HEK293 (cell line): Measurements from ENCODE around the gene GRIP1.

ENCODE experiments used
- CTCF ChIA-PET: fragments of 350-600 bp; formaldehyde crosslinking; extraction: SDS; loops from one replicate; lab custom pipeline; 2021; ENCODE audit warnings: antibody characterized with exemption; lab: Yijun Ruan, JAX
- POLR2A ChIA-PET: fragments of 300-600 bp; formaldehyde crosslinking; extraction: SDS; loops from one replicate; lab custom pipeline; 2020; ENCODE audit warnings: antibody characterized with exemption, inconsistent platforms; lab: Yijun Ruan, JAX
- H3K27ac ChIP-seq: fragments of 200-500 bp; sonication (Bioruptor generic); 2 replicates; pipeline ENCODE4 v1.5.1; 2014; ENCODE audit warnings: low read depth, low read length, control low read depth, inconsistent platforms; ENCODE audit errors: extremely low read depth
- H3K36me3 ChIP-seq, 2 experiments: fragments of 200-500 bp in 1 of 2; sonication (Bioruptor generic) in 1 of 2; 1 replicate in 1 of 2; 2 replicates in 1 of 2; pipeline ENCODE4 v1.5.1; 2014 to 2017; ENCODE audit warnings: inconsistent platforms in 2 of 2, low read length in 2 of 2; ENCODE audit not compliant: control insufficient read depth in 2 of 2, insufficient read depth in 1 of 2
- H3K4me1 ChIP-seq: fragments of 200-500 bp; sonication (Bioruptor generic); 2 replicates; pipeline ENCODE4 v1.5.1; 2014; ENCODE audit warnings: mild to moderate bottlenecking, low read length, inconsistent platforms; ENCODE audit not compliant: control insufficient read depth, insufficient read depth
- H3K4me3 ChIP-seq: 2 replicates; pipeline ENCODE4 v1.5.1; 2011; ENCODE audit warnings: low read depth, mild to moderate bottlenecking, control low read depth, low read length, moderate library complexity
- H3K9me3 ChIP-seq: fragments of 200-500 bp; sonication (Bioruptor generic); 2 replicates; pipeline ENCODE4 v1.5.1; 2014; ENCODE audit warnings: low read depth, low read length, inconsistent platforms; ENCODE audit not compliant: control insufficient read depth, insufficient read depth
- EGR2 ChIP-seq: fragments of 450-650 bp; formaldehyde crosslinking; IDR thresholded peaks from 2 replicates; pipeline ENCODE4 v1.5.1; 2016; ENCODE audit warnings: low read depth, missing biosample characterization, missing genetic modification characterization
- GLI4 ChIP-seq: fragments of 450-650 bp; formaldehyde crosslinking; IDR thresholded peaks from 2 replicates; pipeline ENCODE4 v1.5.1; 2016; ENCODE audit warnings: missing biosample characterization, missing genetic modification characterization
- KLF1 ChIP-seq: fragments of 450-650 bp; formaldehyde crosslinking; IDR thresholded peaks from 2 replicates; pipeline ENCODE4 v1.5.1; 2016; ENCODE audit warnings: missing biosample characterization, missing genetic modification characterization
- KLF16 ChIP-seq: fragments of 450-650 bp; formaldehyde crosslinking; IDR thresholded peaks from 2 replicates; pipeline ENCODE4 v1.5.1; 2017; ENCODE audit warnings: missing biosample characterization, missing genetic modification characterization
- KLF9 ChIP-seq: fragments of 450-650 bp; formaldehyde crosslinking; IDR thresholded peaks from 2 replicates; pipeline ENCODE4 v1.5.1; 2016; ENCODE audit warnings: missing biosample characterization, missing genetic modification characterization, low read depth
- REPIN1 ChIP-seq: fragments of 450-650 bp; formaldehyde crosslinking; IDR thresholded peaks from 2 replicates; pipeline ENCODE4 v1.5.1; 2017; ENCODE audit warnings: missing biosample characterization, missing genetic modification characterization, low read depth
- TCF7L2 ChIP-seq: IDR thresholded peaks from 2 replicates; pipeline ENCODE4 v1.6.1; 2011; ENCODE audit warnings: low read depth, mild to moderate bottlenecking, inconsistent platforms, low read length, moderate library complexity, borderline replicate concordance
- ZBTB7A ChIP-seq: fragments of 450-650 bp; formaldehyde crosslinking; IDR thresholded peaks from 2 replicates; pipeline ENCODE4 v1.5.1; 2016; ENCODE audit warnings: low read depth, missing biosample characterization, missing genetic modification characterization
- ZEB2 ChIP-seq: fragments of 450-650 bp; formaldehyde crosslinking; IDR thresholded peaks from 2 replicates; pipeline ENCODE4 v1.5.1; 2016; ENCODE audit warnings: missing biosample characterization, missing genetic modification characterization
- ZFHX2 ChIP-seq: fragments of 450-650 bp; formaldehyde crosslinking; conservative IDR thresholded peaks from 2 replicates; pipeline ENCODE4 v1.5.1; 2016; ENCODE audit warnings: missing biosample characterization, missing genetic modification characterization
- ZFP3 ChIP-seq: fragments of 450-650 bp; formaldehyde crosslinking; IDR thresholded peaks from 2 replicates; pipeline ENCODE4 v1.5.1; 2016; ENCODE audit warnings: low read depth, missing biosample characterization, missing genetic modification characterization
- ZNF132 ChIP-seq: fragments of 450-650 bp; formaldehyde crosslinking; IDR thresholded peaks from 2 replicates; pipeline ENCODE4 v1.5.1; 2017; ENCODE audit warnings: missing biosample characterization, missing genetic modification characterization, borderline replicate concordance
- ZNF184 ChIP-seq: fragments of 450-650 bp; IDR thresholded peaks from 2 replicates; pipeline ENCODE4 v1.5.1; 2018; ENCODE audit warnings: missing biosample characterization, mild to moderate bottlenecking, missing genetic modification characterization
- ZNF274 ChIP-seq, 2 experiments: fragments of 200-500 bp in 1 of 2; fragments of 450-650 bp in 1 of 2; sonication (Bioruptor generic) in 1 of 2; formaldehyde crosslinking in 1 of 2; IDR thresholded peaks; 2 replicates each; pipeline versions ENCODE4 v1.5.1 to v1.6.1; 2014 to 2016; ENCODE audit warnings: borderline replicate concordance in 1 of 2, inconsistent platforms in 1 of 2, low read length in 1 of 2, missing biosample characterization in 1 of 2, missing genetic modification characterization in 1 of 2
- ZNF354C ChIP-seq: fragments of 450-650 bp; formaldehyde crosslinking; IDR thresholded peaks from 2 replicates; pipeline ENCODE4 v1.5.1; 2016; ENCODE audit warnings: missing biosample characterization, missing genetic modification characterization, low read depth, borderline replicate concordance
- ZNF366 ChIP-seq: fragments of 450-650 bp; formaldehyde crosslinking; conservative IDR thresholded peaks from 2 replicates; pipeline ENCODE4 v1.5.1; 2016; ENCODE audit warnings: missing biosample characterization, missing genetic modification characterization
- ZNF416 ChIP-seq: fragments of 450-650 bp; formaldehyde crosslinking; IDR thresholded peaks from 2 replicates; pipeline ENCODE4 v1.5.1; 2016; ENCODE audit warnings: missing biosample characterization, missing genetic modification characterization
- ZNF433 ChIP-seq: fragments of 450-650 bp; formaldehyde crosslinking; IDR thresholded peaks from 2 replicates; pipeline ENCODE4 v1.5.1; 2016; ENCODE audit warnings: missing biosample characterization, missing genetic modification characterization, low read depth
- ZNF621 ChIP-seq: fragments of 450-650 bp; formaldehyde crosslinking; IDR thresholded peaks from 2 replicates; pipeline ENCODE4 v1.5.1; 2017; ENCODE audit warnings: missing biosample characterization, missing genetic modification characterization
- ZNF776 ChIP-seq: fragments of 450-650 bp; formaldehyde crosslinking; IDR thresholded peaks from 2 replicates; pipeline ENCODE4 v1.5.0; 2017; ENCODE audit warnings: missing biosample characterization, missing genetic modification characterization, borderline replicate concordance
- TF ChIP-seq, protein P1 (sequence below): fragments of 450-650 bp; formaldehyde crosslinking; IDR thresholded peaks from 2 replicates; pipeline ENCODE4 v1.5.1; 2016; ENCODE audit warnings: missing biosample characterization, missing genetic modification characterization
- TF ChIP-seq, protein P2 (sequence below): fragments of 450-650 bp; formaldehyde crosslinking; IDR thresholded peaks from 2 replicates; pipeline ENCODE4; 2016; ENCODE audit warnings: missing biosample characterization, missing genetic modification characterization

The GRIP1 gene

DNA sequence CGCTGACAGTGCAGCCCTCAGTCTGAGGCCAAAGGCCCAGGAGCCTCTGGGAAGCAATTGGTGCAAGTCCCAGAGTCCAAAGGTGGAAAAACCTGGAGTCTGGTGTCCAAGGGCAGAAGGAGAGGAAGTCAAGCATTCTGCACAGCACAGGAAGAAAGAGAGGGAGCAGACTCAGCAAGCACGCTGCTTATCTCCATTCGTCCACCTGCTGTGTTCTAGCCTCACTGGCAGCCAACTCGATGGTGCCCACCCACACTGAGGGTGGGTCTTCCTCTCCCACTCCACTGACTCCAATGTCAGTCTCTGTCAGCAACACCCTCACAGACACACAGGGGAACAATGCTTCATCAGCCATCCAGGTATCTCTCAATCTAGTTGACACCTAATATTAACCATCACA is 337.8 kb downstream of the GRIP1 start:
- Histone ChIP-seq H3K9me3 (no peaks in the 10 kb centered on the region), H3K4me1 (no peaks in the 10 kb centered on the region), H3K36me3 (peaks cover 0 to 22% of the 10 kb centered on the region in 2 experiments; a peak in 1 of 3 replicates), H3K4me3 (no peak overlapping the region), H3K27ac (no peak overlapping the region)
- CTCF ChIA-PET: no interaction called here
- POLR2A ChIA-PET: no interaction called here
- no peak for TF ChIP-seq ZEB2
- TF ChIP-seq, protein P1, sequence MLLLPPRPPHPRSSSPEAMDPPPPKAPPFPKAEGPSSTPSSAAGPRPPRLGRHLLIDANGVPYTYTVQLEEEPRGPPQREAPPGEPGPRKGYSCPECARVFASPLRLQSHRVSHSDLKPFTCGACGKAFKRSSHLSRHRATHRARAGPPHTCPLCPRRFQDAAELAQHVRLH: no peak
- no peak for TF ChIP-seq ZNF433 (tag by site-specific recombination)
- TF ChIP-seq GLI4 (tag by site-specific recombination): no peak
- TF ChIP-seq ZNF366 (tag by site-specific recombination): no peak
- no peak for TF ChIP-seq ZFP3 (tag by site-specific recombination)

DNA sequence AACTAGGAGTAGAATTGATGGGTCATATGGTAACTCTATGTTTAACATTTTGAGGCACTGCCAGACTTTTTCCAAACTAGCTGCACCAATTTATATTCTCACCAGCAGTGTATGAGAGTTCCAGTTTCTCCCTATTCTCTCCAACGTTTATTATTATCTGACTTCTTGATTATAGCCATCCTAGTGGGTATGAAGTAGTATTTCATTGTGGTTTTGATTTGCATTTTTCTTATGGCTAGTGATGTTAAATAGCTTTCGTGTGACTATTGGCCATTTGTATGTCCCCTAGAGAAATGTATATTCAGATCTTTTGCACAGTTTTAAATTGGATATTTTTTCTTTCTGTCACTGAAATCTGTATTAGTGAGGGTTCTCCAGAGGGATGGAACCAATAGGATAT is 338.7 kb downstream of the GRIP1 start:
- TF ChIP-seq ZBTB7A (tag by site-specific recombination) (no peak), ZNF354C (tag by site-specific recombination) (no peak), KLF9 (tag by site-specific recombination) (no peak), TCF7L2 (no peak), ZNF621 (tag by site-specific recombination) (no peak)
- no peak overlapping the region for H3K27ac ChIP-seq
- POLR2A ChIA-PET: no interaction called here
- H3K4me3 ChIP-seq: no peak overlapping the region
- CTCF ChIA-PET: no interaction called here
- peaks cover 0 to 22% of the 10 kb centered on the region in 2 experiments; a peak in 1 of 3 replicates for H3K36me3 ChIP-seq
- no peaks in the 10 kb centered on the region for H3K4me1 ChIP-seq
- H3K9me3 ChIP-seq: no peaks in the 10 kb centered on the region

- H3K9me3 ChIP-seq: no peaks in the 10 kb centered on the region
- TF ChIP-seq, protein P2, sequence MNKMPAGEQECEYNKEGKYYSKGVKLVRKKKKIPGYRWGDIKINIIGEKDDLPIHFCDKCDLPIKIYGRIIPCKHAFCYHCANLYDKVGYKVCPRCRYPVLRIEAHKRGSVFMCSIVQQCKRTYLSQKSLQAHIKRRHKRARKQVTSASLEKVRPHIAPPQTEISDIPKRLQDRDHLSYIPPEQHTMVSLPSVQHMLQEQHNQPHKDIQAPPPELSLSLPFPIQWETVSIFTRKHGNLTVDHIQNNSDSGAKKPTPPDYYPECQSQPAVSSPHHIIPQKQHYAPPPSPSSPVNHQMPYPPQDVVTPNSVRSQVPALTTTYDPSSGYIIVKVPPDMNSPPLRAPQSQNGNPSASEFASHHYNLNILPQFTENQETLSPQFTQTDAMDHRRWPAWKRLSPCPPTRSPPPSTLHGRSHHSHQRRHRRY (tag by site-specific recombination): no peak
- TF ChIP-seq KLF16: no peak
- TF ChIP-seq ZNF776: no peak
- no peak for TF ChIP-seq ZFHX2 (tag by site-specific recombination)
- TF ChIP-seq ZNF416 (tag by site-specific recombination): no peak
- TF ChIP-seq KLF1: no peak
- no peak for TF ChIP-seq REPIN1 (tag by site-specific recombination)
- TF ChIP-seq ZNF132 (tag by site-specific recombination): no peak
- TF ChIP-seq ZNF184 (tag by site-specific recombination): no peak
- TF ChIP-seq ZBTB7A (tag by site-specific recombination): no peak
- no peak for TF ChIP-seq ZNF274 (IDR thresholded peaks at IDR 0.05; ENCODE audit: low read length)
- no peak for TF ChIP-seq ZNF274 (tag by site-specific recombination; IDR thresholded peaks at IDR 0.05; ENCODE audit: borderline replicate concordance)
- no peak for TF ChIP-seq EGR2 (tag by site-specific recombination)
- no peak overlapping the region for H3K27ac ChIP-seq
- no peak overlapping the region for H3K4me3 ChIP-seq
- CTCF ChIA-PET: interaction anchor here (0.9 kb wide), 1 partner anchor 16 kb away, joined by 4 read pairs; no protein-coding TSS in a partner anchor
- POLR2A ChIA-PET: no interaction called here
- no peaks in the 10 kb centered on the region for H3K4me1 ChIP-seq
- H3K36me3 ChIP-seq: peaks cover 0 to 22% of the 10 kb centered on the region in 2 experiments; a peak in 1 of 3 replicates
Observed at GRCh38 chr12:66337381-66338010, 341.4 kb downstream of the GRIP1 start.
